Right lobe of liver (tissue), 6 donors: ENCODE results near the gene TPRX1. TPM values are rescaled to one million over a fixed set of nuclear protein-coding genes. Genes with fewer than 3 reads are reported as not detected.
"Not testable (repeated sequence)": the region's sequence is repeated elsewhere in the genome, so short reads cannot be mapped to it uniquely, and the experiment has no call there.

Source experiments
- ATAC-seq, 4 donors: fragments of 200-7000 bp; cut with Tn5 transposase; one replicate each; pipeline ENCODE4 v1.9.1; 2020; ENCODE audit warnings: mild to moderate bottlenecking in 4 of 4, moderate library complexity in 4 of 4
- DNase-seq, 3 donors: peaks; one replicate each; pipeline ENCODE4 v3.0.0-alpha.2; 2020
- H3K27ac ChIP-seq, 3 donors: fragments of 200-600 bp; one replicate each; pipeline ENCODE4 v1.8.0; 2022
- H3K27me3 ChIP-seq, 2 donors: fragments of 200-600 bp; one replicate each; pipeline ENCODE4 v1.8.0; 2022
- H3K36me3 ChIP-seq, 4 donors: fragments of 200-600 bp; sonication (generic) in 1 of 4; one replicate each; pipeline versions ENCODE4 v1.5.1 to v1.8.0; 2017 to 2022; ENCODE audit warnings: control low read depth in 1 of 4
- H3K4me1 ChIP-seq, 4 donors: fragments of 200-600 bp; sonication (generic) in 1 of 4; one replicate each; pipeline versions ENCODE4 v1.5.1 to v1.8.0; 2017 to 2022; ENCODE audit warnings: control low read depth in 1 of 4
- H3K4me3 ChIP-seq, 3 donors: fragments of 200-600 bp; one replicate each; pipeline ENCODE4 v1.8.0; 2022
- H3K9me3 ChIP-seq, 4 donors: fragments of 200-600 bp; sonication (generic) in 1 of 4; one replicate each; pipeline versions ENCODE4 v1.5.1 to v1.8.0; 2017 to 2022; ENCODE audit warnings: control low read depth in 1 of 4
- POLR2A ChIP-seq: fragments of 450-650 bp; IDR thresholded peaks from one replicate; pipeline ENCODE4 v1.6.1; 2017; ENCODE audit warnings: antibody characterized with exemption, mild to moderate bottlenecking
- WGBS: methylation state at CpG from one replicate; pipeline ENCODE4 v1.1.6; 2018; ENCODE audit warnings: low coverage, low lambda C conversion rate; ENCODE audit not compliant: insufficient coverage; ENCODE audit errors: missing lambda C conversion rate; 5-methylcytosine and 5-hydroxymethylcytosine counted together
- intact Hi-C, 2 donors: fragments of 100-400 bp; cut with DNase I; formaldehyde crosslinking; loops; one replicate each; pipeline versions ENCODE4 v1.11.2 to v1.14.1; 2022
- total RNA-seq, 6 experiments: library from RNA; depleted of rRNA in 2 of 6; stranded (reverse); fragments of >200 nt in 2 of 6; fragmentation: NEBNext Ultra II Directional in 3 of 6; extraction: Animal tissue kit (Norgen Biotek cat#: 25700) in 3 of 6; gene quantifications; one replicate each; pipeline versions ENCODE4 v1.1.0 to v1.2.4, GENCODE V29; 2016 to 2023
- TF ChIP-seq, protein P1 (sequence below), 4 donors: fragments of 200-600 bp in 3 of 4; fragments of 450-650 bp in 1 of 4; IDR thresholded peaks; one replicate each; pipeline versions ENCODE4 v1.5.1 to v1.8.0; 2016 to 2022; ENCODE audit warnings: antibody characterized with exemption in 4 of 4, mild to moderate bottlenecking in 2 of 4
- donor health status: DM: no; HTN: yes; CAD: no.
- donor health status: DM: no; HTN: no; CAD: no.
- donor health status: DM: no; HTN: no; CAD: no.
- donor health status: DM: no; HTN: yes; CAD: no.
- donor health status: DM: no; HTN: yes; CAD: no.

Gene TPRX1
- total RNA-seq, 6 experiments from 2014 or later: not detected

DNA sequence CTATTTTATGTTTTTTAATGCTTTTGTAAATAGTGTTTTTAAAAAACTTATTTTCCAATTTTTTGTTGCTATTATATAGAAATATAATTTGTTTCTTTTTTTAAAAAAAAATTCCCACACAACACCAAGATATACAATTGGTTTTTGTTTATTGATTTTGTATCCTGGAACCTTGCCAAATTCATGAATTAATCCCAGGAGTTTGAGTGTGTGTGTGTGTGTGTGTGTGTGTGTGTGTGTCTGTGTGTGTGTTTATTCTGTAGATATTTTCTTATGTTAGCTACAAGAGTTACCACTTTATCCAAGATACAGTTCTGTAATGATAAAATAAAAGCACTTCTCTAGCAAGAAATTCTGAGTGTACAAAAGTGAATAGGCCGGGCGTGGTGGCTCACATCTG is 7.6 kb downstream of the TPRX1 start:
- Histone ChIP-seq H3K36me3 (no peaks in the 10 kb centered on the region), H3K27ac (no peak overlapping the region), H3K4me3 (no peak overlapping the region), H3K9me3 (peaks cover 0 to 4% (median 0%) of the 10 kb centered on the region in 4 donors), H3K27me3 (no peaks in the 10 kb centered on the region), H3K4me1 (no peaks in the 10 kb centered on the region)
- TF ChIP-seq POLR2A: no peak
- TF ChIP-seq, protein P1, sequence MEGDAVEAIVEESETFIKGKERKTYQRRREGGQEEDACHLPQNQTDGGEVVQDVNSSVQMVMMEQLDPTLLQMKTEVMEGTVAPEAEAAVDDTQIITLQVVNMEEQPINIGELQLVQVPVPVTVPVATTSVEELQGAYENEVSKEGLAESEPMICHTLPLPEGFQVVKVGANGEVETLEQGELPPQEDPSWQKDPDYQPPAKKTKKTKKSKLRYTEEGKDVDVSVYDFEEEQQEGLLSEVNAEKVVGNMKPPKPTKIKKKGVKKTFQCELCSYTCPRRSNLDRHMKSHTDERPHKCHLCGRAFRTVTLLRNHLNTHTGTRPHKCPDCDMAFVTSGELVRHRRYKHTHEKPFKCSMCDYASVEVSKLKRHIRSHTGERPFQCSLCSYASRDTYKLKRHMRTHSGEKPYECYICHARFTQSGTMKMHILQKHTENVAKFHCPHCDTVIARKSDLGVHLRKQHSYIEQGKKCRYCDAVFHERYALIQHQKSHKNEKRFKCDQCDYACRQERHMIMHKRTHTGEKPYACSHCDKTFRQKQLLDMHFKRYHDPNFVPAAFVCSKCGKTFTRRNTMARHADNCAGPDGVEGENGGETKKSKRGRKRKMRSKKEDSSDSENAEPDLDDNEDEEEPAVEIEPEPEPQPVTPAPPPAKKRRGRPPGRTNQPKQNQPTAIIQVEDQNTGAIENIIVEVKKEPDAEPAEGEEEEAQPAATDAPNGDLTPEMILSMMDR (IDR thresholded peaks at IDR 0.05): no peak
- ATAC-seq (no peak), DNase-seq (no peak)
- 95% methylated on average over 2 of the region's 2 CpGs for WGBS
- intact Hi-C loops: no loop called here

DNA sequence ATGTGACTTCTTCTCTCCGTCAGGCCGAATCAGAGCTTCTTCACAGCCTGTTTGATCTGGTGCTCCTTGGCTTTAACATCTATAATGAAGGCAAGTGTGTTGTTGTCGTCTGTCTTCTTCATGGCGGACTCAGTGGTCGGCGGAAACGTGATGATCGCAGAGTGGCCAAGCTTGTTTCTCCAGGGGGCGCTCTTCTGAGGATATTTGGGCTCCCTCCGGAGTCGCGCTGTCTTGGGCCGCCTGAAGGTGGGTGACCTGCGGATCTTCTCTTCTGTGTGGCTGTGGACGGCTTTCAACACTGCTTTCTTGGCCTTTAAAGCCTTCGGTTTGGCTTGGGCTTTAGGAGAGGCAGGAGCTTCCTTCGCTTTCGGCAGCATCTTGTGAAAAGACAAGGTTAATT is 9.8 kb downstream of the TPRX1 start:
- H3K4me1 ChIP-seq: no peaks in the 10 kb centered on the region
- H3K4me3 ChIP-seq: no peak overlapping the region
- DNase-seq (no peak), ATAC-seq (no peak)
- H3K36me3 ChIP-seq: no peaks in the 10 kb centered on the region
- TF ChIP-seq, protein P1 (IDR thresholded peaks at IDR 0.05): no peak
- no peak for TF ChIP-seq POLR2A
- no peak overlapping the region for H3K27ac ChIP-seq
- 77% methylated on average over 7 of the region's 18 CpGs for WGBS
- H3K9me3 ChIP-seq: peaks cover 0 to 4% (median 0%) of the 10 kb centered on the region in 4 donors
- intact Hi-C loops: no loop called here
- H3K27me3 ChIP-seq: no peaks in the 10 kb centered on the region

DNA sequence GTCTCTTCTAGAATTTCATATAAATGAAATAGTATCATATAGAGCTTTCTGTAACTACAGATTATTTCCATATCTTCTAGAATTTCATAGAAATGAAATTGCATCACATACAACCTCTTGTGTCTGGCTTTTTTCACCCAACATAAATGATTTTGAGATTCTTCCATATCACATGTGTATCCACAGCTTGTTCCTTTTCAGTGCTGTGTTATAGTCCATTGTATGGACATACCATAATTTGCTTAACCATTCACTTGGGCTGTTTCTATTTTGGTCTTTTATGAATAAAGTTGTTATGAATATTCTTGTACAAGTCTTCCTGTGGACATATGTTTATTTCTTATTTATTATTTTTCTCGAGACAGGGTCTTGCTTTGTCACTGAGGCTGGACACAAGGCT is 11.7 kb downstream of the TPRX1 start:
- TF ChIP-seq POLR2A: no peak
- TF ChIP-seq, protein P1 (IDR thresholded peaks at IDR 0.05): no peak
- H3K36me3 ChIP-seq: no peaks in the 10 kb centered on the region
- no peak overlapping the region for H3K4me3 ChIP-seq
- intact Hi-C loops: no loop called here
- 92% methylated on average over 1 of the region's 1 CpG for WGBS
- DNase-seq (no peak), ATAC-seq (no peak)
- H3K27me3 ChIP-seq: no peaks in the 10 kb centered on the region
- H3K9me3 ChIP-seq: peaks cover 0 to 4% (median 0%) of the 10 kb centered on the region in 4 donors
- no peak overlapping the region for H3K27ac ChIP-seq
- no peaks in the 10 kb centered on the region for H3K4me1 ChIP-seq

DNA sequence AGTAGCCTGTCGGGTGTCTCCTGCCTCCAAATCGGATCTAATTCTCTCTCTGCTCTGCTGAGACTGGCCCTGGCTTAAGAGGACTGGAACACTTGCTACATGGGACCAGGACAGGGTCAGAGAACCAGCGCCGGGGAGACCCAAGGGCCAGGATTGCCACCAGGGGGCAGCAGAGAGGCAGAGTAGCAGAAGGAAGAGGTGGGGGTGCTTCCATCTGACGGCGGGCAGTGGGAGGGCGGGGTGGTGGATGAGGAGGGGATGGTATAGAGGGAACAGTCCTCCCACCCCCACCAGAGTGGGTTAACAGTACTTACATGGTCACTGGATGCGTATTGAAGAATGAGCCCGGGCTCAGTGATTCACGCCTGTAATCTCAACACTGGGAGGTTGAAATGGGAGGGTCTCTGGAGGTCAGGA is 13.9 kb downstream of the TPRX1 start:
- Histone ChIP-seq H3K4me1 (no peaks in the 10 kb centered on the region), H3K27ac (no peak overlapping the region), H3K36me3 (peaks cover 0 to 6% (median 0%) of the 10 kb centered on the region in 4 donors), H3K9me3 (peaks cover 0 to 4% (median 0%) of the 10 kb centered on the region in 4 donors), H3K4me3 (no peak overlapping the region), H3K27me3 (no peaks in the 10 kb centered on the region)
- ATAC-seq (peak; percentile 82 to 86 (median 84)), DNase-seq (peak; percentile 83 to 85 (median 84))
- no peak for TF ChIP-seq POLR2A
- TF ChIP-seq, protein P1 (IDR thresholded peaks at IDR 0.05): peak; percentile 54 to 84 (median 78)
- intact Hi-C loops: no loop called here
- 2% methylated on average over 9 of the region's 10 CpGs for WGBS

DNA sequence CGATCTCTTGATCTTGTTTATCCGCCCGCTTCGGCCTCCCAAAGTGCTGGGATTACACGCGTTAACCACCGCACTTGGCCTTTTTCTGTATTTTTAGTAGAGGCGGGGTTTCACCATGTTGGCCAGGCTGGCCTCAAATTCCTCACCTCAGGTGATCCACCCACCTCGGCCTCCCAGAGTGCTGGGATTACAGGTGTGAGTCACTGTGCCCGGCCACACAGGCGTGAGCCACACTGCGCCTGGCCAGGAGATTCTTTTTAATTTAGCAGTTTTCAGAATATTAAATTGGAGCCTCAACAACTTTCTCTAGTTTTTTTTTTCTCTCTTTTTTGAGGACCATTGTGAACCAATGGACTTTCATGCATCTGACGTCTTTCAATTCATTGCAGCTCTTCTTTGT is 14.5 kb downstream of the TPRX1 start:
- H3K4me3 ChIP-seq, DNase-seq, ATAC-seq, H3K27ac ChIP-seq, H3K4me1 ChIP-seq, H3K27me3 ChIP-seq, H3K9me3 ChIP-seq: not testable (repeated sequence)
- WGBS: 77% methylated on average over 9 of the region's 13 CpGs
- intact Hi-C loops: loop anchor here in 1 of 2 donors (10.0 kb wide), 1 partner anchor 75 kb away; the partner anchor contains the start of gene EHD2
- peaks cover 0 to 11% (median 0%) of the 10 kb centered on the region in 4 donors for H3K36me3 ChIP-seq

DNA sequence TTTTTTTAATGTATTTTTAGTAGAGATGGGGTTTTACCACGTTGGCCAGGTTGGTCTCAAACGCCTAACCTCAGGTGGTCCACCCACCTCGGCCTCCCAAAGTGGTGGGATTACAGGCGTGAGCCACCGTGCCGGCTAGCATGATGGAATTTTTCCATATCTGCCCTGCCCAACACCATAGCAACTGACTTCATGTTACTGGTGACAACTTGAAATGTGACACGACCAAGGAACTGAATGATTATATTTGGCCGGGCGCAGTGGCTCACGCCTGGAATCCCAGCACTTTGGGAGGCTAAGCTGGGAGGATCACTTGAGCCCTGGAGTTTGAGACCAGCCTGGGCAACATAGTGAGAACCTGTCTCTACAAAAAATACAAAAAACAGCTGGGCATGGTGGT is 17.0 kb downstream of the TPRX1 start:
- H3K27me3 ChIP-seq, H3K4me1 ChIP-seq, H3K9me3 ChIP-seq, DNase-seq, H3K4me3 ChIP-seq, H3K27ac ChIP-seq, ATAC-seq: not testable (repeated sequence)
- WGBS: 76% methylated on average over 5 of the region's 10 CpGs
- intact Hi-C loops: loop anchor here in 1 of 2 donors (10.0 kb wide), 1 partner anchor 73 kb away; the partner anchor contains the start of gene EHD2
- peaks cover 0 to 32% (median 2%) of the 10 kb centered on the region in 4 donors for H3K36me3 ChIP-seq
